Measurements from ENCODE around the gene SMG6. TPM values are rescaled to one million over a fixed set of nuclear protein-coding genes. Genes with fewer than 3 reads are reported as not detected.
A peak's percentile ranks its signal among the peaks of the same experiment; 100 is the strongest.

Gene SMG6
- total RNA-seq, 6 experiments from 2014 or later, result 7.4 to 10.4 (median 8.9) TPM

GRCh38 chr17:2181897-2182448, 121.6 kb downstream of the SMG6 start:
- DNase-seq (no peak), ATAC-seq (no peak)
- Histone ChIP-seq H3K4me1 (peaks cover 0 to 37% (median 18%) of the 10 kb centered on the region in 4 donors), H3K9me3 (no peaks in the 10 kb centered on the region), H3K27me3 (no peaks in the 10 kb centered on the region), H3K36me3 (peaks cover 0 to 5% (median 0%) of the 10 kb centered on the region in 4 donors), H3K27ac (peak overlapping the region in 2 of 3 donors; percentile 37 to 56), H3K4me3 (no peak overlapping the region)
- 74% methylated on average over 7 of the region's 8 CpGs for WGBS (ENCODE audit: insufficient coverage, low coverage, low lambda C conversion rate, missing lambda C conversion rate)
- no peak for TF ChIP-seq CTCF (IDR thresholded peaks at IDR 0.05)
- intact Hi-C loops (cut with DNase I), result no loop called here

GRCh38 chr17:2181206-2181896, 122.2 kb downstream of the SMG6 start:
- no peak for TF ChIP-seq POLR2A (IDR thresholded peaks at IDR 0.05)
- no peak for TF ChIP-seq CTCF (IDR thresholded peaks at IDR 0.05)
- peak in 1 of 3 donors; percentile 35 for DNase-seq
- H3K36me3 ChIP-seq, result peaks cover 0 to 5% (median 0%) of the 10 kb centered on the region in 4 donors
- H3K27ac ChIP-seq, result peak overlapping the region in 2 of 3 donors; percentile 37 to 56
- no peaks in the 10 kb centered on the region for H3K27me3 ChIP-seq
- intact Hi-C loops (cut with DNase I), result no loop called here
- peaks cover 0 to 42% (median 19%) of the 10 kb centered on the region in 4 donors for H3K4me1 ChIP-seq
- no peaks in the 10 kb centered on the region for H3K9me3 ChIP-seq
- H3K4me3 ChIP-seq, result no peak overlapping the region
- peak in 1 of 4 donors; percentile 3 for ATAC-seq
- 67% methylated on average over 10 of the region's 13 CpGs for WGBS (ENCODE audit: insufficient coverage, low coverage, low lambda C conversion rate, missing lambda C conversion rate)

GRCh38 chr17:2180768-2181167, 122.8 kb downstream of the SMG6 start:
- H3K4me1 ChIP-seq, result peaks cover 0 to 48% (median 22%) of the 10 kb centered on the region in 4 donors
- ATAC-seq, result no peak

GRCh38 chr17:2179615-2180295, 123.8 kb downstream of the SMG6 start:
- H3K36me3 ChIP-seq, result no peaks in the 10 kb centered on the region
- H3K9me3 ChIP-seq, result no peaks in the 10 kb centered on the region
- peak overlapping the region; percentile 23 to 65 (median 47) for H3K27ac ChIP-seq
- H3K27me3 ChIP-seq, result no peaks in the 10 kb centered on the region
- intact Hi-C loops (cut with DNase I), result no loop called here
- no peak overlapping the region for H3K4me3 ChIP-seq
- H3K4me1 ChIP-seq, result peaks cover 0 to 58% (median 26%) of the 10 kb centered on the region in 4 donors
- ATAC-seq, result peak; percentile 61 to 73 (median 67)
- DNase-seq, result peak; percentile 62 to 92 (median 75)
- WGBS (ENCODE audit: insufficient coverage, low coverage, low lambda C conversion rate, missing lambda C conversion rate), result 8% methylated on average over 7 of the region's 9 CpGs
- TF ChIP-seq POLR2A (IDR thresholded peaks at IDR 0.05), result no peak
- no peak for TF ChIP-seq CTCF (IDR thresholded peaks at IDR 0.05)

More at GRCh38 chr17:2180768-2181167, 122.8 kb downstream of the SMG6 start:
- intact Hi-C loops (cut with DNase I), result no loop called here
- Histone ChIP-seq H3K27ac (peak overlapping the region in 2 of 3 donors; percentile 23 to 37), H3K27me3 (no peaks in the 10 kb centered on the region), H3K9me3 (no peaks in the 10 kb centered on the region), H3K36me3 (peaks cover 0 to 1% (median 0%) of the 10 kb centered on the region in 4 donors), H3K4me3 (no peak overlapping the region)
- no peak for DNase-seq
- TF ChIP-seq POLR2A (IDR thresholded peaks at IDR 0.05) (no peak), CTCF (IDR thresholded peaks at IDR 0.05) (no peak)
- 72% methylated on average over 2 of the region's 2 CpGs for WGBS (ENCODE audit: insufficient coverage, low coverage, low lambda C conversion rate, missing lambda C conversion rate)
